SW480 (cell line): ENCODE data around the gene ADGRD2.

Experiments
- DNase-seq: peaks from one replicate; pipeline ENCODE4 v3.0.0-alpha.2; 2016; ENCODE audit warnings: low spot score

Gene ADGRD2

GRCh38 chr9:124457079-124457886 lies 7.0 kb downstream of the ADGRD2 start:
- DNase-seq, result no peak

GRCh38 chr9:124457887-124458431 lies 7.7 kb downstream of the ADGRD2 start:
- no peak for DNase-seq

- no peak for DNase-seq
Measured at GRCh38 chr9:124458441-124458840, 8.2 kb downstream of the ADGRD2 start.

GRCh38 chr9:124462739-124463138 lies 12.5 kb downstream of the ADGRD2 start:
- DNase-seq, result no peak

GRCh38 chr9:124465736-124466135 lies 15.5 kb downstream of the ADGRD2 start:
- DNase-seq, result no peak

GRCh38 chr9:124467410-124468060 lies 17.3 kb downstream of the ADGRD2 start:
- no peak for DNase-seq

- no peak for DNase-seq
Measured at GRCh38 chr9:124468061-124468740, 17.9 kb downstream of the ADGRD2 start.

DNA sequence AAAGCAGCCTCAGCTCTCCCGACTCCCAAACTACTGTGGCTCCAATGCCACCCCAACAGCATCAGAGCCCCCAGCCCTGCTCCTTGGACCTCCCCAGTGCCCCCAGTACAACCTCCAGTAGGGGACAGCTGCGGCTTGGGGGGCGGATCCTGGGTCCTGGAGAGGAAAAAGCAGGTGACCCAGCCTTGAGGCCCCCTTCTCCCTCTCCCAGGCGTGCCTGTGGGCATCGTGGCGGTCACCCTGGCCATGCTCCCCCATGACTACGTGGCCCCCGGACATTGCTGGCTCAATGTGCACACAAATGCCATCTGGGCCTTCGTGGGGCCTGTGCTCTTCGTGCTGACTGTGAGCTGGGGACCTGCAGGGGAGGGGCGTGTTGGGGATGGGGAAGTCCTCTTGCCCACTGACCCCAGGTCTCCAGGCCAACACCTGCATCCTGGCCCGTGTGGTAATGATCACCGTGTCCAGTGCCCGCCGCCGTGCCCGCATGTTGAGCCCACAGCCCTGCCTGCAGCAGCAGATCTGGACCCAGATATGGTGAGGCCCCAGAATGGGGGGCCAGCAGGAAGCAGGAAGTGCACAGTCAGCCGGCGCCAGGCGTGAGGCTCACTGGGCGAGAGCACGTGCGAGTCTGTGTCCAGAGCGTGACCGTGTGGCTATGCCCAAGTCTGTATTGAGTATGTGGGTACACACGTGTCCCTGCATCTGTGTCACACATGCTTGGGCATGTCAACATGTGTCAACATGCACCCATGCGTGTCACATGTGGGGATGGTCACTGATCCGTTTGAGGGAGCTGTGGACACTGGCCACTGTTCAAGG lies 19.0 kb downstream of the ADGRD2 start:
- no peak for DNase-seq

- no peak for DNase-seq
Measured at GRCh38 chr9:124470306-124470705, 20.1 kb downstream of the ADGRD2 start.

GRCh38 chr9:124470726-124471125 lies 20.5 kb downstream of the ADGRD2 start:
- no peak for DNase-seq

GRCh38 chr9:124471761-124472160 lies 21.5 kb downstream of the ADGRD2 start:
- no peak for DNase-seq

DNA sequence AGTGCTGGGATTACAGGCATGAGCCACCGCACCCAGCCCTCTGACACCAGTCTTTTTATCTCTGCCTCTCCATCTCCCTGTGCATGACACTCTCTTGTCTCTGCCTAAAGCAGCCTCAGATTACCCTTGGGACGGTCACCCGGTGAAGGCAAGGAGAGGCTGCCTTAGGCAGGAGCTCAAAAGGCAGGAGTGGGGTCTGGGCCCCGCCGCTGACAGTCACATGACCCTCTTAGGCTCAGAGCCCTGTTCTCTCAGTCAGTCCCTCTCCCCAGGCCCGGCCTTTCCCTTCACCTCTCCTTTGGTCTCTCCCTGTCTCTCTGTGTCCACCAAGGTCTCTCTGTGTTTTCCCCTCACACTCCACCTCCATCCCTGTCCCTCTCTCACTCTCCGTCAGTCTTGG lies 22.5 kb downstream of the ADGRD2 start:
- no peak for DNase-seq

GRCh38 chr9:124473310-124473709 lies 23.1 kb downstream of the ADGRD2 start:
- no peak for DNase-seq

DNA sequence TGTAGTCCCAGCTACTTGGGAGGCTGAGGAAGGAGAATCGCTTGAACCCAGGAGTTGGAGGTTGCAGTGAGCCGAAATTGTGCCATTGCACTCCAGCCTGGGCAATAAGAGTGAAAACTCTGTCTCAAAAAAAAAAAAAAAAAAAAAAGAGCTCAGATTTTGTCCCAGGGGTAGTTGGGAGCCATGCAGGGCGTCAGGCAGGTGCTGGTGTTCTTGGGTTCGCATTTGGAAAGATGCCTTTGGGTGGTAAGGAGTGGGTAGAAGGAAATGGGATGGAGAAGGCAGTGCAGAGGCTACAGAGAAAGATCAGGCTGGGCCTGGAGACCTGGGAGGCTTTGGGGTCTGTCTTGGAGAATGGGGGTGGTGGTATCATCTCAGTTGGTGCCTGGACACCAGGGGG lies 23.9 kb downstream of the ADGRD2 start:
- DNase-seq, result no peak

DNA sequence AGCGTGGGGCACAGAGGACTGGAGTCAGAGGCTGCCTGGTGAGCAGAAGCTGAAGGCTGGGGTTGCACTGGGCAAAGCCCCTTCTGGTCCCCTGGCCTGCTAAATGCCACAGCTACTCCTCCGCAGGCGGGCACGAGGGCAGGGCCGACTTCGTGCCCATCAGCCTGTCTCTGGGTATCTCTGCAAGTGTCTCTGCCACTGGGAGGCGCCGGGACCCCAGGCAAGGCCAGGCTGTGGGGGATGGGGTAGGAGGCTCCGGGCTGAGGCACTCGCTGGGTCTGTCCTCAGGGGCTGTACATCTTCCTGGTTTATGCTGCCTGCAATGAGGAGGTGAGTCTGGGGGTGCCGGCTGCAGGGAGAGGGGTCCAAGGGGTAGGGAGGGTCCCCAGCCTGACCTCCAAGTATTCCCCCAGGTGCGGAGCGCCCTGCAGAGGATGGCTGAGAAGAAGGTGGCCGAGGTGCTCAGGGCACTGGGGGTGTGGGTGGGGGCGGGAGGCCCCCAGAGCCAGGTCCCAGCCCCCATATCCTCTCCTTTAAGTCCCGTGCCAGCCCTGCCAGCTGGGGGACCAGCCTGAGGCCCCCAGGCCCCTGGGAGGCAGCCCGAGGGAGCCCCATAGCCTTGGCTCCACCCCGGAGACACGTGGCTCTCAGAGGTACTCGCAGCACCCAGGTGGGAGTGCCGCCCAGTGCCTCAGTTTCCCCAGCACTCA lies 25.1 kb downstream of the ADGRD2 start:
- DNase-seq, result no peak

GRCh38 chr9:124475868-124476690 lies 25.8 kb downstream of the ADGRD2 start:
- no peak for DNase-seq

DNA sequence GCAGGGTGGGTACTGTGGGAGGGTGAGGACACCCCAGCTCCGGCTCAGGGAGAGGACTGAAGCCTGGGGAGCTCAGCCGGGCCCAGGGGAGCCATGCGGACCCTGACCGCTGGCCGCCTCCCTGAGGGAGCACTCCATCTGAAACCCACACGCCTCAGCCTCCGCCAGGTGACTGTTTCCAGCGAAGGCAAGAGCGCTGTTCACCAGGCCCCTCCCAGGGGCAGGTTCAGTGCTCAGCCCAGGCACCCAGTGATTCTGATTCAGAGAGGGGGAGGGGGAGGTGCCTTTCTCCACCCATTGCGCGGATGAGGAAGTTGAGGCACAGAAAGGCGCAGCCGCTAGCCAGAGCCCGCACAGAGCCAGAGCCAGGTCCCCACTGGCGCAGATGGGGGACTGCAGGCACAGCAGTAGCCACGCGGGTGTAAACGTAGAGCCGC lies 27.0 kb downstream of the ADGRD2 start:
- no peak for DNase-seq

DNA sequence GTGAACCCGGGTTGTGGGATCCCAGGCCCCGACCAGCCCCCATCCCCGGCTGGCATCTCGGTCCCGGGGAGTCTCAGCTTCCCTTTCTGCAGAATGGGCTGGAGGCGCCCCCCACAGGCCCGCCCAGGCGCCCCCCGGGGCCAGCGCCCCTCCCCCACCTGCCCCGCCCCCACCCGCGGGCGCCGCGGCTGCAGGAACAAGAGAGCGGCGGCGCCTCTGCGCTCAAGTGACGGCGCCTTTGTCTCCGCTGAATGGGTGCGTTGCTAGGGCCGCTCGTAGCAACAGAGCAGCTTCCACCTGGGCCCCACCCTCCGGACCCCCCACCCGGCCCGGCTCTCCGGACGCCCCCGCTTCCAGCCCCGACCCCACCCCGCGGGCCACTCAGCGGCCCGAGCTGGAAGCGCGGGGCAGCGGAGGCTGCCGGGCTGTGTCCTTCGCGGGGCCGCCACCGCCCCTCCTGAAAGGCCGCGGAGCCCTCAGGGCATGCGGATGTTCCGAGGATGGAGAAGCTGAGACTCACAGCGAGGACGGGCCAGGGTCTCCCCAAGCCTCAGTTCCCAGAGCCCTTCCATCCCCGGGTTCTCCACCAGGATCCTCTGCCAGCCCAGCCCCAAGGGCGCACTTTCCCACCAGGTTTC lies 27.5 kb downstream of the ADGRD2 start:
- no peak for DNase-seq

DNA sequence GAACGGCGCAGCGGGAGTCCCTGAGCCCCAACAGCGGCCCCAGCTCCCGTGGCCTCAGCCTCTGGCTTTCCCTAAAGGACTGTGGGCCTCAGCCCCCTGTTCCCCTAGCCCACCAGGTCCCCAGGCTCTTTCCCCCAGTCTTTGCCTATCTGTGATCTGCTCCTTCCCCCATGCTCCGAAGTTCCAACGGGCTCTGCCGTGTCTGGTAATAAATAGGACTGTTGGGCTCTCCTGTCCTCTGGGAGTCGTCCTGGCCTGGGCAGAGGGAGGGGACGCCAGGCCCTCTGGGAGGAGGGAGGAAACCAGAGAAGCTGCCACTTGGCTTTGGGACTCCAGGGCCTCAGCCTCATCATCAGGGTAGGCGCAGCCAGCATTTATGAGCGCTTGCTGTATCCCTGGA lies 28.1 kb downstream of the ADGRD2 start:
- DNase-seq, result no peak

DNA sequence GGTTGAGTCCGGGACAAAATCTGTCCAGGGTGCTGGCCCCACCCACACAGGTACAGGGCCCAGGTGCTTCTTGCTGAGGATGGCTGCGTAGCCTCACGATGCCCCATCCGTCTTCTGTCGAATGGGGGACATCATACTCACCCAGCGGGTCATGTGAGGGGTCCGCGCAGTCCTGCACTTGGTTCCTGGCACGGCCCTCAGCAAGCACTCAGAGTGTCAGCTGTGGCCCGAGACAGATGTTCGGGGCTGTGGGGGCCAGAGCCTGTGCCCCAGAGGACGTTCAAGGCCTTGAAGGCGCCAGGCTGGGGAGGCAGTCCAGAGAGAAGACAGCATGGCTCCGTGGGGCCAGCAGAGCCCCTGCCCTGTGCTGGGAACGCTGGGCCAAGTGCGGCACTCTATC lies 29.1 kb downstream of the ADGRD2 start:
- DNase-seq, result no peak
